Activated CD8-positive, alpha-beta memory T cell treated with anti-CD3 and anti-CD28 coated beads for 1 hour (primary cell): ENCODE results near the gene SACS.
"Not testable (repeated sequence)": the region's sequence is repeated elsewhere in the genome, so short reads cannot be mapped to it uniquely, and the experiment has no call there.

Experiments
- DNase-seq, 2 donors: peaks; one replicate each; pipeline ENCODE4 v3.0.0-alpha.2; 2020; ENCODE audit warnings: low read depth in 1 of 2; ENCODE audit errors: extremely low read depth in 1 of 2

Gene SACS

GRCh38 chr13:23455401-23456185 is 22.1 kb upstream of the SACS start:
- DNase-seq = no peak

- no peak for DNase-seq
Observed at GRCh38 chr13:23453132-23453531, 19.6 kb upstream of the SACS start.

GRCh38 chr13:23450340-23451046 is 17.0 kb upstream of the SACS start:
- DNase-seq = no peak

GRCh38 chr13:23449398-23450162 is 16.1 kb upstream of the SACS start:
- no peak for DNase-seq

DNA sequence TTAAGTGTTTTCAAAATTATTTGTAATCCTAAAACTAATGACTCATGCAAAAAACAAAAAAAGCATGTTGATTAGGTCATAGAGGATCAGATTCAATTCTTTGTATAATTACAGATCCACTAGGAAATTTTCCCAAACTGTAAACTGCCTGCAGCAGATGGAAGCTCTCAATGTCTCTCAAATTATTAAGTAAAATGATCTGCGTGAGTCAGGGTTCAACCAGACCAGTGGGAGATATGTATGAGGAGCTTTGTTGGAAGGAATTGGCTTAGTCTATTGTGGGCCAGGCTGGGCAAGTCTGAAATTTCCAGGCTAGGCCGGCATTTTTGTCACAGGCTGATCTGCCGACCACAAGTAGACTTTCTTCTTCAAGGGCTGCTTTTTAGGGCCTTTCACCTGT is 14.4 kb upstream of the SACS start:
- DNase-seq = no peak

DNA sequence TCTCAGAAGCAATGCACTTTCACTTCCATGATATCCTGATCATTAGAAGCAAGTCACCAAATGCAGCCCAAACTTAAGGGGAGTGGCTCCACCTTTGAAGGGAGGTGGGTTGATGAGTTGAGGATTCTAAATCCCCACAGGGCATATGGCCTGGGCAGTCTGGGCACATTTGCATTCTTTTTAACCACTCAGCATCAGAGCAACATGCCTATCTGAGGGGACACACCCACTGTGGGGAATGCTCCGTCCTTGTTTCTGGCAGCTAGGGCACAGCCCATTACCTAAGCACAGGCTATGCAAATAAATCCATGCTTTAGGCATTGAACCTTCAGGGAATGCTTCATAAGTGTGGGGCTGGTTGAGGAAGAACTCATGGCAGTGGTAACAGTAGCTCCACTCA is 12.3 kb upstream of the SACS start:
- DNase-seq = no peak

- no peak for DNase-seq
Observed at GRCh38 chr13:23443878-23444277, 10.4 kb upstream of the SACS start.

GRCh38 chr13:23443110-23443509 is 9.6 kb upstream of the SACS start:
- no peak for DNase-seq

DNA sequence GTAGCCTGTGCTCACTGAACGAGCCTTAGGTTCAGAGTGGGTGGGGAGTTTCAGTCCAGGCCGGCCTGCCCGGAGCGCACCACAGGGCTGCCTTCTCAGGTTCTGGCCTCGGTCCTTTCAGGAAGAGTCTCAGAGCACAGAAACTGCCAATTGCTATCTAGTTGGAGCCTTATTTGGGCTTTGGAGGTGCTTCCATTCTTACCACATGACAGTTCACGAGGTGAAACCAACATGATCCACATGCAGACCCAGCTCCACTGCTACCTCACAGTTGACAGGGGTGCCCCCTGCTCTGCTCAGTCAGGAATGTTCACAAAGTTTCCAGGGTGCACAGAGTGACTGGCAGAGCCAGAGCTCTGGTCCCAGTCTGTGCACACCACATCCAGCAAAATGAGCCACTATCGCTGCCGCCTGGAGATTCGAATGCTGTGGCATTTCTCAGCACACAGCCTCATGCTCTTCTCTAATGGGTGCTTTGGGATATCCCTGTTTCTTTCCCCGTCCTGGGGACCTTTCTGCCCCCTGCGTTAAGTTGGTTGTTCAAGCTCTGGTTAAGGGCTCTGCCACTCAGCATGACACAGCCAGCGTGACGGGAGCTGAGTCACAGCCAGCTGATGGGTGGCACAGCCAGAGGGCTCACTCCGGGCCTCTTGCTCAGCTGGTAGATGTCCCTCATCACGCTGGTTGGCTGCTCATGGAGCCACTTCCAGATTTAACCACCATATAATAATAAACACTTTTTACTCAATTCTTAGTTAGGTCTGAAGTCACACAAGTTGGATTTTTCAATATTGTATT is 7.5 kb upstream of the SACS start:
- no peak for DNase-seq

GRCh38 chr13:23440324-23440723 is 6.8 kb upstream of the SACS start:
- not testable (repeated sequence) for DNase-seq

GRCh38 chr13:23437916-23438315 is 4.4 kb upstream of the SACS start:
- DNase-seq = no peak

DNA sequence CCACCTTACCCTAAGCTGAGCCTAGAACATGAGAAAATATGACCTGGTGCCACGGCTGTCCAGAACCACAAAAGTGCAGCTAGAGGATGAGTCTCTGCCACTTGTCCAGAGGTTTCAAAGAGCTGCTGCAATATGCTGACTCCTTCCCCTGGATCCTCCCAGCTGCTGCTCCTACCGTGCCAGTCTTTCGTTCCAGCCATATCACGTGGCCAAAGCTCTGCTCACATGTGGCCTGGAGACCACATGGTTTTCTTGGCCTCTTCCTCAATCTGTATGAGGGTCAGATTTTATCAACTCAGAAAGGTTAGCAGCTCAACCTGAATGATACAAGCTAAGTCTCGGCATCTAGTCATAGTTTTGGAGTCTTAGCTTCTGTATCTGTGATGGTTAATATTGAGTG is 3.2 kb upstream of the SACS start:
- no peak for DNase-seq

- DNase-seq = no peak
Observed at GRCh38 chr13:23434491-23434890, 989 bp upstream of the SACS start.

GRCh38 chr13:23432626-23433025 is 876 bp downstream of the SACS start:
- no peak for DNase-seq

DNA sequence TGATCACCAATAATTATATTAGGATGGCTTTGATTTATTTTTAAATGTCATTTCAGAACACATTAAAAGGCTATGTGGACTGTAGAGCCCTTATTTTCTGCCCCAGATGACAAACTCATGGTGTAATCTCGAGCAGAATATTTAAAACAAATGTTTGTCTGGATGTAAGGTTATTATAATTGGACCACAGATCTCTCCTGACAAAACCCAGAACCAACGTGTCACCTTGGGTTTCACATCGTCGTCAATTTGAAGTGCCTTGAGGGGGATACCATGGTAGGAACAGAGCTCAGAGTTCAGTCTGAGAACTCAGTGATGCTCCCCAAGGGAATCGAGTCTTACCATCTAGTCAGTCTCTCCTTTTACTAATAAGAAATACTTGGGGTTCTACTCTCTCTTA is 2.8 kb downstream of the SACS start:
- no peak for DNase-seq

DNA sequence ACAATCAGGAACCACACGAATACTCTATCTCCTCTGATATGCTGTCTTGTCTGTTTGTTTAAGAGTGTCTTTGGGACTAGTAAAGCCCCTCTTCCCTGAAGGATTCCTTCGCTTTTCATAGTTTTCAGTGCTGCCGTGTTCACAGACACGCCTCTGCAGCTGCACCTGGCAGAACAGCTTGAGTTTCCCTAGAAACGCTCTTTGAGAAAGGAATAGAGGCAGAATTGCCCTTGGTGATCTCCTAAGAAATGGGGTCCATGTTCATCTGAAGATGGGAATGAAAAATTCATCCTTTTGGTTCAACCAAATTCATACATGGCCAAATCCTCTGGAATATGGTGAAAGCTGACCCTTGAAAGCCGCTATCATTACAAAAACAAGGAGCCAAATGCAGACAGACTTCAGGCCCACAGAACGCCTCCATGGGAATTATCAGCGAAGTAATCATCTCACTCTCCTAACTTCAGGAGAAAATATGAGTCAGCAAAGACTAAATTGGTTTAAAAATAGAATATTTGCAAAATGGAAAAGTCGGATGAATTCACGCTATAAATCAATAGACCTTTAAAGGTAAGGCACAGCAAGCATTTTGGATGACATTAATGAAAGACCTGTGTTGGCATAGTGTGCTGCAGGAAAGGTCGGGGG is 5.5 kb downstream of the SACS start:
- no peak for DNase-seq

DNA sequence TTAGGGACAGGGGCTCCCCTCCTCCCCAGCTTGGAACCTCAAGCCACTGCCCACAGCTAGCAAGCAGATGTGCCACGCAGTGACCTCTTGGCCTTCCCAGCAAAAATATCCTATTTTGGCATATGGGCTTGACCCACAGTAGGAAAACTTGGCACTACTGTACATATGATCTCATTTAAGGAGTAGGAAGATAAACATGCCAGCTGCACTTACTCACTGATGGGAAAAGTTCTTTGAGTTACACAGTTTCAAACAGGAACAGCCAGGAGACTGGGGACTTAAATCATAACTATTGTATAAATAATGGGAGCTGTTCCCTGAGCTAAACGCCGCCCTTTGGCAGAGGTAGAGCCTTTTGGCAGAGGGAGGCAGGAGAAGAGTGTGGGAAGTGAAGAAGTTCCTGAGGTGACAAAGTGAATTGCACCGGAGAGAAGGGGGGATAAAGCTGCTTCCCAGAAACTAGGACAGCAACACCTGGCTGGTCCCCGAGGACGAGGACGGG is 6.1 kb downstream of the SACS start:
- no peak for DNase-seq

- DNase-seq = no peak
Observed at GRCh38 chr13:23421596-23421995, 11.9 kb downstream of the SACS start.

- no peak for DNase-seq
Observed at GRCh38 chr13:23418776-23419683, 14.5 kb downstream of the SACS start.
